Measurements from ENCODE around the gene F8.
"Not testable (repeated sequence)": the region's sequence is repeated elsewhere in the genome, so short reads cannot be mapped to it uniquely, and the experiment has no call there.

Gene F8

DNA sequence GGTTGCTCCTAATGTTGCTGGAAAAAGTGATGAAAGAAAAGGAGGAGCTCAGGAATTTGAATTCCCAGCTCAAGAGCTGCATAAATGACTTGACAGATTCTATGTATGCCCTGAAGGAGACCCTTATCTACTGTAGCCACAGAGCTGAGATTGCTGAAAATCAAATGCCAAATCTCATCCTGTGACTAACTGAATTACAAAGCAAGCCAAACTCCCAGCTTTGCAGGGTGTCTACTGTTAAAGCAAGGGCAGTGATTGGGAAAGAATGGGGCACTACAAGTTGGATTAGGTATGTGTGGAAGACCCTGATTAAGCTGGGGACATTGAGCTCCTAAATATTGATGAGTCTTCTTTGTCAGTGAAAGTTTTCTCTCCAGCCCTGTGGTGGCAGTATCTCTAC, 167.3 kb downstream of the F8 start:
- no peak for FAIRE-seq

GRCh38 chrX:154850957-154851611, 171.4 kb downstream of the F8 start:
- FAIRE-seq = no peak

GRCh38 chrX:154840856-154841255, 181.7 kb downstream of the F8 start:
- peak; percentile 90 for FAIRE-seq

GRCh38 chrX:154836163-154836562, 186.4 kb downstream of the F8 start:
- FAIRE-seq = no peak

- FAIRE-seq = no peak
Observed at GRCh38 chrX:154834562-154834961, 188.0 kb downstream of the F8 start, which contains the start of gene SMIM9. SMIM9 (minus strand) TSS chrX:154834662; CDS start chrX:154830856, 3,806 bp downstream.

- no peak for FAIRE-seq
Observed at GRCh38 chrX:154833746-154834274, 188.7 kb downstream of the F8 start.

DNA sequence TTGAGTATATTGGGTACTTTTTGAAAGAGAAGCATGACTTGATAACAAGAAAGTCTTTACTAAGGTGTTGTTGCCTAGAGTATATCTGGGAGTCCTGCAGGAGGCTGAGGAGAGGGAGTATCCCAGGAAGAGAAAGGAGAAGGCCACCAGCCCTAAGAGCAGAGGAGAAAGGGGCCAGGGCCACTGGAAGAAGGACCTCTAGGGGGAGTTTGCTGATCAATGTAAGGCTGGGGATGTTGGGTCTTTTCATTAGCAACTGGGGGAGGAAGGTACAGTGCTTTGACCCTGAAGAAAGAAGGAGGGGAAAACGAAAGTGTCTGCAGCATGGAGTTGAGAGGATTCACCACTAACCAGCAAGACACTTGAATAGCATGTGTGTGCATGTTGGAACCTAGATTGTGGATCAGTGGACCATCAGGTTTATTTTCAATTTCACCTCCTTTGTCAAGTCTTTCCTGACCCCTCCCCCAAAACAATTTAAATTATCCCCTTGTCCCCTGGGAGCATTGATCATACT, 192.5 kb downstream of the F8 start:
- FAIRE-seq = no peak

DNA sequence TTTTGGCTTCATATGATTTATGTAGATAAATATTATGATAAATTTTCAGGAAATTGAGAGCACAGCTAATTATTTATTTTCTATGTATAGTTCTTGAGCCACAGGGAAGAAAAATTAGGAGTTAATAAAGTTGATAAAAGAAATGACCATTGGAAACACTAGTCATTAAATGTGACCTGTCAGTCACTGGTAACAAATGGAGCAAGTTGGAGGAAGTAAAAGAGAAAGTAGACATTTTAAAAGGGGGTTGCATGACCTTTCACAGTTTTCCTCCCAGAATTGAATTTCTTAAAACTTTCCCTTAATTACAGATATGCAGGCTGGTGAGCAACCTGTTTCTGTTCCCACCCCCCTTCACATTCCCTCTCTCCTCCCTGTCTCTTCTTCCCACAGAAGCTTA, 193.4 kb downstream of the F8 start:
- FAIRE-seq = peak; percentile 24

DNA sequence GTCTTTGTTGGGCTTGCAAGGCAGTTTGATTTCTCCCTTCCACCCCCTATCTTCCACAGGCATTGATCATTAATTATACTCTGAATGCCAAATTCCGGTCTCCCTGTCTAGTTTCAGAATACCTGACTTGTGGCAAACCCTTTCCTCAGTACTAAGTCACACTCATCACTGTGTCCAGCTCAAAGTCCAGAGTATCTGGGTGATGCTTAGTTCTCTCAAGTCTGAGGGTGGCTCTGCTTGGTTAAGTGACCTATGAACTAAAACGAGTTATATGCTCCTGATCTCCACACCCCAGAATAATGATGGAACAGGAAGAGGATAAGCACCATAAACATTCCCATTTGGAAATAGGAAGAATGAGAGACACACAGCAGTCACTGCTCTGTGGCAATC, 194.5 kb downstream of the F8 start:
- no peak for FAIRE-seq

GRCh38 chrX:154827194-154828015, 195.1 kb downstream of the F8 start:
- peak; percentile 49 for FAIRE-seq

DNA sequence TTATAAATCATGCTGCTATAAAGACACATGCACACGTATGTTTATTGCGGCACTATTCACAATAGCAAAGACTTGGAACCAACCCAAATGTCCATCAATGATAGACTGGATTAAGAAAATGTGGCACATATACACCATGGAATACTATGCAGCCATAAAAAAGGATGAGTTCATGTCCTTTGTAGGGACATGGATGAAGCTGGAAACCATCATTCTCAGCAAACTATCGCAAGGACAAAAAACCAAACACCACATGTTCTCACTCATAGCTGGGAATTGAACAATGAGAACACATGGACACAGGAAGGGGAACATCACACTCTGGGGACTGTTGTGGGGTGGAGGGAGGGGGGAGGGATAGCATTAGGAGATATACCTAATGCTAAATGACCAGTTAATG, 196.9 kb downstream of the F8 start:
- not testable (repeated sequence) for FAIRE-seq

DNA sequence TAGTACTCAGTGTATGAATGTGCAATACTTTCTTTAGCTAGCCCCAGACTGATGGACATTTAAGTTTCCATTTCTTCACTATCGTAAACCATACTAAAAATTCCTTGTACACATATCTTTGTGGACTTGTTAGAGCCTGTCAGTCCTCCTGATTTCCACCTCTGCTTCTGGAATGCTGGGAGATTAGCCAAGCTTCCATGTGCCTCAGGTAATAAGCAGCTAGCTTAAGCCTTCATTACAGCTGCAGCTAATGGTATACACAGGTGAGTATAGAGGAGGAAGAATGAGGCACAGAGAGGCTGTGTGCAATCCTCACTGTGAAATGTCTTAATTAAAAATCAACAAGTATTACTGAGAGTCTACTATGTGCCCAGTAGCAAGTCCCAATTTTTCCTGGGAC, 197.9 kb downstream of the F8 start:
- no peak for FAIRE-seq

- no peak for FAIRE-seq
Observed at GRCh38 chrX:154822029-154822428, 200.5 kb downstream of the F8 start.

- no peak for FAIRE-seq
Observed at GRCh38 chrX:154821523-154821922, 201.0 kb downstream of the F8 start.

- FAIRE-seq = no peak
Observed at GRCh38 chrX:154819771-154820341, 202.7 kb downstream of the F8 start.

DNA sequence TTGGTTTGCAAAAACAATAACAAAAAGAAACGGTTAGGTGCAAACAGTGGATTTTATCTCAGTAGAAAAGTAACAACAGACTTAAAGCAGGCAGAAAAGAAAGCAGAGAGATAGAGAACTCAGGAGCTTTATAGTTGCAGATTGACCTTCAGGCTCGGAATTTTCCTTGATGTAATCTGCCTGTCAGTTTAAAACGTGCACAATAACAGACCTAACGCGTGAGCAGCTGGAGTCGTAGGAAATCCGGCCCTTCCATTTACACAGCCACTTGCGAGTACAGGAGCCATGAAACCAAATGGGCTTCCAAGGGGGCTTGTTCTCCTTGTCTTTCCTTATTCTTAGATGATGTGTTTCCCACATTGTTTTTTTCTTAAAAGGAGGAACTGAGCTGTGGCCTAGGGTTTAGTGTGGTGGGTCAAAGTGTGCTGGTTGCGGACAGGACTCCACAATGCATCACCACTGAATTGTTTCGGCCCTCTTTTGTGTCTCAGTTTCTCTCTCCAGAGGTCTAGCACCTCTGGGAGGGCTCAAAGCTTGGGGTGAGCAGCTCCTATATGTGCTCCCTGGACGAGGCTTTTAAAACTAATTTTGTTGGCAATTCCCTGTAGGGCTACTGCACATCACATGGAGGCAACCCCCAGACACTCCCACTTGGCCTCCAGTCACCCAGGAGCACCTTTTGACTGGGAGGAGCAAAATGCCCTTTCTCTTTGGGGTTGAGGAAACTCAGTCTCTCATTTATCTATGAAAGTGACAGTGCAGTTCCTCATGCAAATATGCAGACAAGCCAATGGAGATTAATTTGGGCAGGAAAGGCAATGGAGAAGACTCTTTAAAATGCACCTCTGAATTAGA, 203.4 kb downstream of the F8 start:
- FAIRE-seq = no peak

DNA sequence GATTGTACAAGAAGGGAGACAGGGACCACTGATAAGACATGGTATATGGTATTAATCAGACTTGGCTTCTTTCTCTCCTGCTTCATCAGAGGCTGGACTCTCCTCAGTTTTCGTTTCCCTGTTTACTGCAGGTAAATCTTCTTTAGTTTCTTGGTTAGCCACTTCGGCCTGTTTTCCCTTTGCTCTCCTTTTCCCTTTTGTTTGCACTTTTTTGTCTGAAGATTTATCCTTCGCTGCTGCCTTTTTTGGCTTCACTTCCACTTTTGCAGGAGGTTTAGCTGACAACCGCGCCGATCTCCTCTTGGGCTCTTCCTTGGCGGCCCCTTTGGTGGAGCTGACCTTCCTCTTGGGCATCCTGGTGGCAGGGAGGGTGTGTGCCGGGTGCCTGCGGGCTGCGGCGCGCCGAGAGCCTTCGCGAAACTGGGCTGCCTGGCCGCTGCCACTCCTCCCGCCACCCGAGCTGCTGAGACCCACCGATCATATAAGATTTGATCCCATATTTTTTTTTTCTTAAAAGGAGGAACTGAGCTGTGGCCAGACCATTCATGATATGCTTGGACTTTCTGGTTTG, 205.4 kb downstream of the F8 start:
- FAIRE-seq = not testable (repeated sequence)

- not testable (repeated sequence) for FAIRE-seq
Observed at GRCh38 chrX:154816326-154816898, 206.1 kb downstream of the F8 start.

DNA sequence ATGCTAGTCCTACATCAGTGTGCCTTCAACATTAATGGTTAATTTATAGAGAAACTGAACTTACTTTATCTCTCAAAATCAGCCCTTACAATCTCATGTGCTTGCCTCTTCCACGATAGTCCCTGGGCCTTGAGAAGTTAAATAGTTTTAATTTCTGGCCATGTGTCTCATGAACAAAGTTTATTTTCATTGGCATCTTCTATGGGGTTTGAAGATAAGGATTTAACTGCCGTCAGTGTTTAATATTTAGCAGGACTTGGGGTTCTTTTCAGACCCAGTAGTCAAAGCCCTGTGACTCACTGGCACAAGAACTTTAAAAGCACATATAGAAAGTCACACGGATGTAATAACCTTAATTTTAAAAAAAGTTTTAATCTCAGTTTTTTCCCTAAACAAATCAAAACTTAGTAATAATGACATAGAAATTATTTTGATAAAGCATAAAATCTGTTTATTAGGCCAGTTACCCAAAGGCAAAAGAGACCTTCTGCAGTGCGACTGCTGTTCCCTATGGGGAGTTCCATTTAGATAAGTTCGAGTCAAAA, 207.2 kb downstream of the F8 start:
- no peak for FAIRE-seq

DNA sequence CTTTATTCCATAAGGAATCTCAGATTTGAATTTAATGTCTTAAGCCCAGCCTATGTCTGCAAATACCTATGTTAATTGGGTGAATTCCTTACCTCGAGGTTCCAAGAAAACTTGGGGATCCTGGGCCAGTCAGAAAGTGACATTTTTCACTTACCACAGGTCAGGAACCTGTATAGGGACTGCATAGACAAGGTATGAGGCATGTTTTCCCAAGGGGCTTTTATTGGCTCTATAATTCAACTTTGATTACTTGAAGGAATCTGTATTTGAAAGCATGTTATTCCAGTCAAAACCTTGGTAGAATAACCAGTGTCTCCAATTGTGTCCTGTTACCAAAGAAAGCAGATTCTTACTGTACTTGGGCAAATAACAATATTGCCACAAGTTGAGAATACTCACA, 208.7 kb downstream of the F8 start:
- FAIRE-seq = no peak

DNA sequence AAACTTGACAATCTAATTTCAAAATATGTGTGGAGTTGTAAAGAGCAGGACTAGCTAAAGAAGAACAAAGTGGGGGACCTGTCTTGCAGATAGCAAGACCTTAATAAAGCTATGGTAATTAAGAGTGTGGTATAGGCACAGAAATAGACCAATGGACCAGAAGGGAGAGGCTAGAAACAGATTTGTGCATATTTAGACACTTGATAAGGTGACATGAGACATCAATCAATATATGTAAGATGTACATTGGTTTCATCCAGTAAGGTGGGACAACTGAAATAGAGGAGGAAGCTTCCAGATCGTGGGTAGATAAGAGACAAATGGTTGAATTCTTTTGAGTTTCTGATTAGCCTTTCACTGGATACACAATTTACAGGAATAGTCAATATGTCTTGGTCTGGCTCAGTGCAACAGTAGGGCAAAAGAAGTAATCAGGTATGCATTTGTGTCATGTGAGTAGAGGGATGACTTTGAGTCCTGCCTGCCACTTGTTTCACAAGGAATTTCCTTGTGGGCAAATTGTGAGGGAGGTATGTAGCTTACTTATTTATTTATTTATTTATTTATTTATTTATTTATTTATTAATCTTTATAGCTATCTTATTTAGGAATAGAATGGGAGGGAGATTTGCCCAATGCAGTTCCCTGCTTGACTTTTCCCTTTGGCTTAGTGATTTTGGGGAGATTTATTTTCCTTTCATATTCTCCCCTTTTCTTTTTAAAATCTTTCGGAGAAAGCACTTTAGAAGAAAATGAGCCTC, 210.0 kb downstream of the F8 start:
- FAIRE-seq = no peak
